GM12878 (cell line): ENCODE data around the gene SORBS2. TPM values are rescaled to one million over a fixed set of nuclear protein-coding genes. Genes with fewer than 3 reads are reported as not detected.

ENCODE experiments used
- ATAC-seq: fragments of 200-7000 bp; cut with Tn5 transposase; 3 replicates; pipeline ENCODE4 v1.9.1; 2020; ENCODE audit warnings: mild to moderate bottlenecking, moderate library complexity
- BruUV-seq: library from RNA; stranded (reverse); fragments of 400-500 nt; replicated peaks from 2 replicates; lab custom pipeline; 2021; lab: Mats Ljungman, UMichigan
- CTCF ChIA-PET: fragments of 300-600 bp; sonication (Branson Sonifier 250); formaldehyde crosslinking; extraction: SDS; loops from one replicate; lab custom pipeline; 2021; ENCODE audit warnings: inconsistent platforms; lab: Yijun Ruan, JAX
- POLR2A ChIA-PET: fragments of 350-600 bp; formaldehyde crosslinking; extraction: SDS; loops from one replicate; lab custom pipeline; 2021; ENCODE audit warnings: inconsistent platforms; lab: Charles Lee
- RAD21 ChIA-PET: fragments of 300-600 bp; sonication (Branson Sonifier 250); formaldehyde crosslinking; loops from one replicate; lab custom pipeline; 2023; ENCODE audit warnings: antibody characterized with exemption; ENCODE audit not compliant: unreplicated experiment; lab: Charles Lee
- SMC1A ChIA-PET: fragments of 300-600 bp; sonication (Branson Sonifier 250); formaldehyde crosslinking; loops from one replicate; lab custom pipeline; 2023; ENCODE audit not compliant: unreplicated experiment, uncharacterized antibody; lab: Charles Lee
- DNase-seq: peaks from one replicate; pipeline ENCODE4 v3.0.0-alpha.2; 2011; ENCODE audit warnings: low read depth, low spot score
- FAIRE-seq: peaks from 3 replicates; lab custom pipeline; 2011; peaks lifted over from hg19 to GRCh38; lab: Jason Lieb, UNC
- H2AFZ ChIP-seq: 2 replicates; pipeline ENCODE4 v1.6.0; 2011; ENCODE audit warnings: low read depth, low read length, control low read depth; ENCODE audit not compliant: control insufficient read depth
- H3K27ac ChIP-seq: 2 replicates; pipeline ENCODE4 v1.5.1; 2011; ENCODE audit warnings: control low read depth; ENCODE audit not compliant: control insufficient read depth, insufficient read depth
- H3K27me3 ChIP-seq, 2 experiments: replicated peaks in 1 of 2; 2 replicates each; pipeline versions ENCODE4 v1.6.0 to v1.6.1; 2011; ENCODE audit warnings: low read length in 1 of 2; ENCODE audit not compliant: control insufficient read depth in 2 of 2, insufficient read depth in 2 of 2
- H3K36me3 ChIP-seq, 2 experiments: 2 replicates each; pipeline ENCODE4 v1.5.1; 2011; ENCODE audit warnings: low read length in 1 of 2; ENCODE audit not compliant: control insufficient read depth in 2 of 2, insufficient read depth in 2 of 2
- H3K4me1 ChIP-seq: 2 replicates; pipeline ENCODE4 v1.6.1; 2011; ENCODE audit warnings: mild to moderate bottlenecking, low read length, moderate library complexity, mixed read lengths; ENCODE audit not compliant: control insufficient read depth, insufficient read depth
- H3K4me2 ChIP-seq: 2 replicates; pipeline ENCODE4 v1.6.0; 2011; ENCODE audit warnings: control low read depth; ENCODE audit not compliant: control insufficient read depth, insufficient read depth
- H3K4me3 ChIP-seq: fragments of 200-600 bp; sonication (generic); 2 replicates; pipeline ENCODE4 v1.5.1; 2016
- H3K79me2 ChIP-seq: 2 replicates; pipeline ENCODE4 v1.6.0; 2011; ENCODE audit warnings: low read length; ENCODE audit not compliant: control insufficient read depth, insufficient read depth
- H3K9ac ChIP-seq: 2 replicates; pipeline ENCODE4 v1.8.0; 2011; ENCODE audit warnings: low read length, control low read depth, mixed read lengths; ENCODE audit not compliant: control insufficient read depth, insufficient read depth
- H3K9me3 ChIP-seq: replicated peaks from 3 replicates; pipeline ENCODE4 v1.5.1; 2011; ENCODE audit warnings: mild to moderate bottlenecking, low read length; ENCODE audit not compliant: control insufficient read depth, insufficient read depth
- H4K20me1 ChIP-seq: 2 replicates; pipeline ENCODE4 v1.6.0; 2011; ENCODE audit not compliant: control insufficient read depth, insufficient read depth
- ATF2 ChIP-seq: IDR thresholded peaks from 2 replicates; pipeline ENCODE4 v1.6.1; 2012; ENCODE audit warnings: low read length, inconsistent platforms
- CEBPB ChIP-seq, 2 experiments: fragments of 150-350 bp in 1 of 2; IDR thresholded peaks; 2 replicates each; pipeline ENCODE4 v1.6.1; 2012 to 2014; ENCODE audit warnings: low read depth in 2 of 2, low read length in 2 of 2, borderline replicate concordance in 1 of 2, inconsistent platforms in 1 of 2
- EED ChIP-seq: sonication (generic); IDR thresholded peaks from 2 replicates; pipeline ENCODE4 v1.6.1; 2016; ENCODE audit warnings: antibody characterized with exemption, low read depth
- EGR1 ChIP-seq, 2 experiments: IDR thresholded peaks; 1 replicate in 1 of 2; 2 replicates in 1 of 2; pipeline ENCODE4 v1.6.1; 2011 to 2012; ENCODE audit warnings: low read depth in 2 of 2, low read length in 2 of 2, borderline replicate concordance in 1 of 2, mild to moderate bottlenecking in 1 of 2, moderate library complexity in 1 of 2
- EP300 ChIP-seq, 2 experiments: fragments of 150-350 bp in 1 of 2; IDR thresholded peaks; 2 replicates each; pipeline ENCODE4 v1.6.1; 2011 to 2012; ENCODE audit warnings: low read depth in 2 of 2, low read length in 2 of 2, borderline replicate concordance in 1 of 2, improper control_type of control experiment in 1 of 2, inconsistent platforms in 1 of 2; ENCODE audit not compliant: control insufficient read depth in 1 of 2
- NR2C1 ChIP-seq: fragments of 450-650 bp; IDR thresholded peaks from 2 replicates; pipeline ENCODE4 v1.6.1; 2017; ENCODE audit warnings: antibody characterized with exemption, mild to moderate bottlenecking, moderate library complexity
- RB1 ChIP-seq: fragments of 450-650 bp; formaldehyde crosslinking; IDR thresholded peaks from 2 replicates; pipeline ENCODE4 v1.6.1; 2017; ENCODE audit warnings: mild to moderate bottlenecking, borderline replicate concordance
- RUNX3 ChIP-seq: IDR thresholded peaks from 2 replicates; pipeline ENCODE4 v1.6.1; 2012; ENCODE audit warnings: low read length, inconsistent platforms
- SKIL ChIP-seq: fragments of 450-650 bp; IDR thresholded peaks from 2 replicates; pipeline ENCODE4 v1.6.1; 2017; ENCODE audit warnings: mild to moderate bottlenecking, low read depth, inconsistent platforms; ENCODE audit not compliant: poor library complexity, severe bottlenecking
- SUPT20H ChIP-seq: IDR thresholded peaks from 2 replicates; pipeline ENCODE4 v1.6.1; 2011; ENCODE audit warnings: low read depth, mild to moderate bottlenecking, low read length, moderate library complexity, borderline replicate concordance; ENCODE audit not compliant: control insufficient read depth
- SUZ12 ChIP-seq: fragments of 200-600 bp; sonication (generic); IDR thresholded peaks from one replicate; pipeline ENCODE4 v1.6.1; 2018; ENCODE audit warnings: antibody characterized with exemption, mild to moderate bottlenecking; ENCODE audit not compliant: unreplicated experiment
- TBL1XR1 ChIP-seq: IDR thresholded peaks from 2 replicates; pipeline ENCODE4 v1.6.1; 2012; ENCODE audit warnings: low read depth, low read length, improper control_type of control experiment
- WGBS: methylation state at CpG from one replicate; pipeline ENCODE4 v1.1.6; 2016; ENCODE audit warnings: low lambda C conversion rate; ENCODE audit not compliant: insufficient replicate concordance, insufficient coverage; ENCODE audit errors: missing lambda C conversion rate; 5-methylcytosine and 5-hydroxymethylcytosine counted together
- in situ Hi-C: fragments of 300-500 bp; cut with MboI; formaldehyde crosslinking; loops from 9 replicates; pipeline ENCODE4 v1.14.3; 2018; ENCODE audit warnings: mixed read lengths
- intact Hi-C: fragments of 100-400 bp; cut with micrococcal nuclease; formaldehyde crosslinking; loops from one replicate; pipeline ENCODE4 v1.14.2; 2022; ENCODE audit not compliant: unreplicated experiment
- polyA plus RNA-seq, 11 experiments: library from polyadenylated mRNA; depleted of rRNA in 4 of 11; unstranded in 6 of 11; stranded (reverse) in 5 of 11; fragments of >200 nt; fragmentation: Nextera tagmentation in 4 of 11; fragmentation: Illumina TruSeq in 1 of 11; extraction: Ambion mirVana in 4 of 11; extraction: Trizol in 1 of 11; gene quantifications; 1 replicate in 1 of 11; 2 replicates in 10 of 11; pipeline versions ENCODE4 v1.2.1 to v1.2.3, GENCODE V29; 2011 to 2016; ENCODE audit warnings: inconsistent platforms in 2 of 11, missing spikeins in 2 of 11, low read depth in 1 of 11
- total RNA-seq, 4 experiments: library from RNA; depleted of rRNA in 3 of 4; stranded (reverse); fragments of >200 nt in 3 of 4; fragmentation: Illumina TruSeq in 1 of 4; extraction: Trizol in 1 of 4; gene quantifications; 2 replicates each; pipeline versions ENCODE4 v1.2.1 to v1.2.3, GENCODE V29; 2013 to 2021
- TF ChIP-seq, protein P1 (sequence below): IDR thresholded peaks from 2 replicates; pipeline ENCODE4 v1.6.1; 2011; ENCODE audit warnings: mild to moderate bottlenecking, low read depth, low read length, moderate library complexity; ENCODE audit not compliant: insufficient replicate concordance

SORBS2 gene
- total and polyA plus RNA-seq, 10 of the 15 experiments (the other 5 are each of a cell fraction or from before 2014, with no cell fraction given), result 0.06 to 3.0 (median 0.79) TPM

GRCh38 chr4:185852961-185853360 is 41.0 kb upstream of the SORBS2 start (continued):
- TF ChIP-seq SKIL (no peak), CEBPB (IDR thresholded peaks at IDR 0.05; ENCODE audit: borderline replicate concordance in 1 of 2, low read depth in 2 of 2, low read length in 2 of 2) (no peak), EGR1 (IDR thresholded peaks at IDR 0.05; ENCODE audit: borderline replicate concordance in 1 of 2, low read depth in 2 of 2, low read length in 2 of 2) (no peak), EP300 (IDR thresholded peaks at IDR 0.05; ENCODE audit: borderline replicate concordance in 1 of 2, control insufficient read depth in 1 of 2, low read depth in 2 of 2, low read length in 2 of 2) (no peak), EED (no peak)

DNA sequence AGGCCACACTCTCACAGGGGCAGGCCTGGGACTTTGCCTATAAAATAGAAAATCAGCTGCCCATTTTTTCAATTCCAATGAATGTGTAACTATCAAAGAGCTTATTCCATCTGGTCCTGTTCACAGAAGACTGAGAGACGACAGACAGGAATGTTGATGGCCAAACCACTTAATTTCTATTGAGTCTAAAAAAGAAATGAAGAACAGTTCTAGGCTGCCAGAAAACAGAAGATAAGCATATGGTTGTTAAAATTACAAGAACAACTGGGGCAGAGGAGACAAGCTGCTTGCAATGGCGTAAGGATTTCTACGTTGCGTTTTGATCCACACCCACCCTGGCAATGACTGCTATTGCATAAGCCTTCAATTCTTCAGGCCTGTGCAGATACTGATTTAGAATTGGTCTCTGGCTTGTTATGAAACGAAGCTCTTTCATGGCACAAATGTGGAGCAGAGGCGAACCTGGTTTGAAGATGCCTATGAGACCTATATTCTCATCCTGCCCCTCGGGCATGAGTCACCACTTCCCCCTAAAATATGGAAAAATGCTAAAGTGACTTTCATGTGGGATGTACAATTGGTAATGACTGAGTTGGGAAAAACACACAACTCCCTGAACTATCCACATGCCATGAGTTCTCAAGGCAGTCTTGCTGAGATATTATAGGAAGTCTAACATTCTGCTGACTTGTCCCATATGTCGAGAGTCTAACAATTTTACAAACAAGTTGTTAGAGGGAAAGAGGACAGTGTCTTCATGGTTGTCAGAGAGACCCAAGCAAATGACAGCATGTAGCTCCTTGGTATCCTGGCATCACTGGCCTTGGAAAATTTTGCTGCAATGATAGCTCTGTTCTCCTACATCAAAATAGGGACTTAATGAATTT is 37.9 kb upstream of the SORBS2 start:
- no TSS peak for BruUV-seq
- Histone ChIP-seq H3K79me2 (no peaks in the 10 kb centered on the region), H3K4me1 (no peaks in the 10 kb centered on the region), H3K4me2 (no peak overlapping the region), H3K36me3 (no peaks in the 10 kb centered on the region), H3K9me3 (no peaks in the 10 kb centered on the region; the same call in 2 of the 3 replicates), H4K20me1 (no peaks in the 10 kb centered on the region), H3K9ac (no peak overlapping the region), H3K27ac (no peak overlapping the region), H3K27me3 (peaks cover 0 to 3% of the 10 kb centered on the region in 2 experiments; a peak in 1 of 4 replicates), H3K4me3 (no peak overlapping the region), H2AFZ (no peak overlapping the region)
- ATAC-seq (no peak), FAIRE-seq (no peak), DNase-seq (no peak)
- RAD21 ChIA-PET, result no interaction called here
- in situ Hi-C loops, result no loop called here
- intact Hi-C loops, result no loop called here
- CTCF ChIA-PET, result no interaction called here
- POLR2A ChIA-PET, result no interaction called here
- WGBS, result 44% methylated on average over 8 of the region's 8 CpGs
- SMC1A ChIA-PET, result no interaction called here
- TF ChIP-seq RUNX3, result no peak
- no peak for TF ChIP-seq ATF2
- TF ChIP-seq NR2C1, result no peak
- no peak for TF ChIP-seq SUZ12
- TF ChIP-seq, protein P1, sequence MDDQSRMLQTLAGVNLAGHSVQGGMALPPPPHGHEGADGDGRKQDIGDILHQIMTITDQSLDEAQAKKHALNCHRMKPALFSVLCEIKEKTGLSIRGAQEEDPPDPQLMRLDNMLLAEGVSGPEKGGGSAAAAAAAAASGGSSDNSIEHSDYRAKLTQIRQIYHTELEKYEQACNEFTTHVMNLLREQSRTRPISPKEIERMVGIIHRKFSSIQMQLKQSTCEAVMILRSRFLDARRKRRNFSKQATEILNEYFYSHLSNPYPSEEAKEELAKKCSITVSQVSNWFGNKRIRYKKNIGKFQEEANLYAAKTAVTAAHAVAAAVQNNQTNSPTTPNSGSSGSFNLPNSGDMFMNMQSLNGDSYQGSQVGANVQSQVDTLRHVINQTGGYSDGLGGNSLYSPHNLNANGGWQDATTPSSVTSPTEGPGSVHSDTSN, result no peak
- no peak for TF ChIP-seq SUPT20H
- no peak for TF ChIP-seq RB1
- no peak for TF ChIP-seq TBL1XR1
- TF ChIP-seq EGR1 (IDR thresholded peaks at IDR 0.05; ENCODE audit: borderline replicate concordance in 1 of 2, low read depth in 2 of 2, low read length in 2 of 2), result no peak
